Gastrocnemius medialis (tissue), 4 donors: ENCODE measurements around the gene SMG6. TPM values are rescaled to one million over a fixed set of nuclear protein-coding genes. Genes with fewer than 3 reads are reported as not detected.

Source experiments
- ATAC-seq, 2 donors: fragments of 150-250 bp; one replicate each; pipeline ENCODE4 v1.9.1; 2016
- DNase-seq, 2 donors: peaks; one replicate each; pipeline ENCODE4 v3.0.0-alpha.2; 2019
- H3K27ac ChIP-seq, 4 donors: fragments of 200-600 bp; sonication (generic); 1 replicate in 1 of 4; 2 replicates in 3 of 4; pipeline ENCODE4 v1.5.1; 2016 to 2018; ENCODE audit warnings: mild to moderate bottlenecking in 2 of 4, moderate library complexity in 1 of 4
- H3K27me3 ChIP-seq, 3 donors: fragments of 200-600 bp; sonication (generic) in 2 of 3; 1 replicate in 1 of 3; 2 replicates in 2 of 3; pipeline versions ENCODE4 v1.5.1 to v1.6.0; 2016 to 2019; ENCODE audit warnings: mild to moderate bottlenecking in 1 of 3, moderate library complexity in 1 of 3
- H3K36me3 ChIP-seq, 2 donors: fragments of 200-600 bp; sonication (generic) in 1 of 2; one replicate each; pipeline ENCODE4 v1.5.1; 2017 to 2018
- H3K4me1 ChIP-seq, 2 donors: fragments of 200-600 bp; sonication (generic) in 1 of 2; one replicate each; pipeline ENCODE4 v1.5.1; 2016 to 2017; ENCODE audit warnings: mild to moderate bottlenecking in 2 of 2
- H3K4me3 ChIP-seq, 4 donors: fragments of 200-600 bp; sonication (generic) in 3 of 4; 1 replicate in 1 of 4; 2 replicates in 3 of 4; pipeline ENCODE4 v1.5.1; 2016 to 2019; ENCODE audit warnings: mild to moderate bottlenecking in 2 of 4
- H3K9me3 ChIP-seq, 3 donors: fragments of 200-600 bp; sonication (generic) in 2 of 3; 1 replicate in 1 of 3; 2 replicates in 2 of 3; pipeline ENCODE4 v1.5.1; 2016 to 2019
- CTCF ChIP-seq, 5 experiments: fragments of 450-650 bp in 3 of 5; fragments of 200-600 bp in 2 of 5; sonication (generic) in 2 of 5; IDR thresholded peaks in 4 of 5; conservative IDR thresholded peaks in 1 of 5; 1 replicate in 4 of 5; 2 replicates in 1 of 5; pipeline ENCODE4 v1.5.1; 2016 to 2019; ENCODE audit warnings: antibody characterized with exemption in 5 of 5, mild to moderate bottlenecking in 3 of 5, moderate library complexity in 3 of 5
- POLR2A ChIP-seq, 2 donors: fragments of 450-650 bp; IDR thresholded peaks; one replicate each; pipeline ENCODE4 v1.6.1; 2017; ENCODE audit warnings: antibody characterized with exemption in 2 of 2, mild to moderate bottlenecking in 2 of 2, moderate library complexity in 2 of 2
- in situ Hi-C, 4 donors: fragments of 200-750 bp; cut with MboI; loops; one replicate each; pipeline versions ENCODE4 v1.15.0 to v1.8.0; 2017; ENCODE audit warnings: low sequenced_read_pairs in 4 of 4
- intact Hi-C: fragments of 100-400 bp; cut with DNase I; formaldehyde crosslinking; loops from one replicate; pipeline ENCODE4 v1.15.1; 2023; ENCODE audit warnings: low total_unique reads
- total RNA-seq, 4 donors: library from RNA; depleted of rRNA; stranded (reverse); fragments of >200 nt; gene quantifications; one replicate each; pipeline versions ENCODE4 v1.1.0 to v1.2.3, GENCODE V29; 2016

The SMG6 gene
- total RNA-seq, 4 donors from 2014 or later = 20.5 to 27.8 (median 23.0) TPM

- H3K4me3 ChIP-seq = no peak overlapping the region
- in situ Hi-C loops = no loop called here
- TF ChIP-seq POLR2A (IDR thresholded peaks at IDR 0.05) = no peak
- no peak for TF ChIP-seq CTCF (IDR thresholded peaks at IDR 0.05 in 4 of 5, conservative IDR thresholded peaks at IDR 0.05 in 1 of 5)
- H3K36me3 ChIP-seq = no peaks in the 10 kb centered on the region
- H3K27ac ChIP-seq = peak overlapping the region in 1 of 4 donors; percentile 30
- ATAC-seq (no peak), DNase-seq (no peak)
- H3K9me3 ChIP-seq = no peaks in the 10 kb centered on the region
- intact Hi-C loops = loop anchor here (5.0 kb wide), 1 partner anchor 36 kb away; the partner anchor contains the start of gene HIC1
- peaks cover 32% of the 10 kb centered on the region in 2 donors for H3K4me1 ChIP-seq
- no peaks in the 10 kb centered on the region for H3K27me3 ChIP-seq
Observed at GRCh38 chr17:2093349-2093748, 210.2 kb downstream of the SMG6 start.

- Histone ChIP-seq H3K27ac (peak overlapping the region in 3 of 4 donors; percentile 19 to 79 (median 51)), H3K4me3 (no peak overlapping the region), H3K36me3 (no peaks in the 10 kb centered on the region), H3K4me1 (peaks cover 43% of the 10 kb centered on the region in 2 donors), H3K27me3 (no peaks in the 10 kb centered on the region), H3K9me3 (no peaks in the 10 kb centered on the region)
- DNase-seq (no peak), ATAC-seq (no peak)
- TF ChIP-seq CTCF (IDR thresholded peaks at IDR 0.05 in 4 of 5, conservative IDR thresholded peaks at IDR 0.05 in 1 of 5) (no peak), POLR2A (IDR thresholded peaks at IDR 0.05) (no peak)
- in situ Hi-C loops = no loop called here
- intact Hi-C loops = loop anchor here (5.0 kb wide), 1 partner anchor 35 kb away; the partner anchor contains the start of gene HIC1
Observed at GRCh38 chr17:2092253-2092652, 211.3 kb downstream of the SMG6 start.

- intact Hi-C loops = loop anchor here (5.0 kb wide), 1 partner anchor 34 kb away; the partner anchor contains the start of gene HIC1
- H3K9me3 ChIP-seq = no peaks in the 10 kb centered on the region
- ATAC-seq = peak; percentile 46 to 49
- in situ Hi-C loops = no loop called here
- TF ChIP-seq CTCF (IDR thresholded peaks at IDR 0.05 in 4 of 5, conservative IDR thresholded peaks at IDR 0.05 in 1 of 5) (peak in 2 of 5 experiments; percentile 17 to 20), POLR2A (IDR thresholded peaks at IDR 0.05) (no peak)
- peaks cover 56% of the 10 kb centered on the region in 2 donors for H3K4me1 ChIP-seq
- no peak overlapping the region for H3K4me3 ChIP-seq
- DNase-seq = peak in 1 of 2 donors; percentile 61
- H3K27me3 ChIP-seq = no peaks in the 10 kb centered on the region
- no peaks in the 10 kb centered on the region for H3K36me3 ChIP-seq
- H3K27ac ChIP-seq = peak overlapping the region; percentile 76 to 85 (median 80)
Observed at GRCh38 chr17:2090804-2091534, 212.6 kb downstream of the SMG6 start.

- intact Hi-C loops (loop anchor here (5.0 kb wide), 1 partner anchor 33 kb away; the partner anchor contains the start of gene HIC1), in situ Hi-C loops (no loop called here)
- peaks cover 57 to 61% of the 10 kb centered on the region in 2 donors for H3K4me1 ChIP-seq
- peak overlapping the region; percentile 76 to 85 (median 80) for H3K27ac ChIP-seq
- ATAC-seq (no peak), DNase-seq (no peak)
- H3K36me3 ChIP-seq = no peaks in the 10 kb centered on the region
- H3K27me3 ChIP-seq = no peaks in the 10 kb centered on the region
- no peak overlapping the region for H3K4me3 ChIP-seq
- TF ChIP-seq CTCF (IDR thresholded peaks at IDR 0.05 in 4 of 5, conservative IDR thresholded peaks at IDR 0.05 in 1 of 5) = no peak
- no peak for TF ChIP-seq POLR2A (IDR thresholded peaks at IDR 0.05)
- H3K9me3 ChIP-seq = no peaks in the 10 kb centered on the region
Observed at GRCh38 chr17:2090210-2090641, 213.4 kb downstream of the SMG6 start.
